ENCODE measurements around the gene RBM24. TPM values are rescaled to one million over a fixed set of nuclear protein-coding genes. Genes with fewer than 3 reads are reported as not detected.
"Not testable (repeated sequence)": the region's sequence is repeated elsewhere in the genome, so short reads cannot be mapped to it uniquely, and the experiment has no call there.

The RBM24 gene
- total RNA-seq, 1 donor from 2014 or later, result 5.4 TPM

DNA sequence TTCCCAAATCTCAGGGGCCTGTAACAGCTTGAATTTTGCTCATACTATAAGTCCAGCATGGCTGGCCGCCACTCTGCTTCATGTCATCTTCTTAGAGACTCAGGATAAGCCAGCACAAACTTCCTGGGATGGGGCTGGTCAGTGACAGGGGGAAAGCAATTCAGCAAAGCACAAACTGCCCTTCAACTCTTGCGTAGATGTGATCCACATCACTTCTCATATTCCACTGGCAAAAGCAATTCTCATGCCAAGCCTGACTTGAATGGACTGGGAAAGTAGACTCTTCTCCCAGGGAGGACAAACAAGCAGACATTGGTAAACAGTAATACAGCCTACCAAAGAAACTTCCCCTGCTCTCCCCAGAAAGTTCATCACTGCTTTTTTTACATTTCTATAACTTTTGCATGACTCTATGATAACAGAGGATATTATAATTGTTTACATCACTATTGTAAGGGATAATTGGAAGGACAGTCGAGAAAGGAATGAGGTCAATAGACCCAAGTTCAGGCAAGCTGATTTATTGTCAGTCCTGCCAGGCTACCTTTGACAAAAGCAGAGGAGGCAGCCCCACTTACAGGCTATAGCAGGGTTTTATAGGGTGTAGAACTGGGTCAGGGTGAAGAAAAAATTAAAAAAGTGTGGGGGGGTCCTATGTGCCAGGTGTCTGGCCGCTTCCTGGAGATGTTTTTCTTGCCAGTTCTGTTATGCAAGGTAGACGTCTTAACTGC, 37.4 kb downstream of the RBM24 start:
- intact Hi-C loops (cut with DNase I), result no loop called here
- TF ChIP-seq CTCF (IDR thresholded peaks at IDR 0.05), result no peak
- no peaks in the 10 kb centered on the region for H3K36me3 ChIP-seq
- DNase-seq (ENCODE audit: low spot score in 2 of 2), result no peak
- H3K27ac ChIP-seq, result no peak overlapping the region
- H3K9me3 ChIP-seq, result no peaks in the 10 kb centered on the region
- no peaks in the 10 kb centered on the region for H3K4me1 ChIP-seq
- H3K27me3 ChIP-seq, result no peaks in the 10 kb centered on the region
- H3K4me3 ChIP-seq, result no peak overlapping the region

- H3K9me3 ChIP-seq; H3K4me3 ChIP-seq; H3K27me3 ChIP-seq; H3K4me1 ChIP-seq; H3K27ac ChIP-seq; intact Hi-C loops (cut with DNase I); DNase-seq (ENCODE audit: low spot score in 2 of 2); H3K36me3 ChIP-seq: not testable (repeated sequence)
These were observed 39.1 kb downstream of the RBM24 start for GRCh38 chr6:17320266-17320665.

DNA sequence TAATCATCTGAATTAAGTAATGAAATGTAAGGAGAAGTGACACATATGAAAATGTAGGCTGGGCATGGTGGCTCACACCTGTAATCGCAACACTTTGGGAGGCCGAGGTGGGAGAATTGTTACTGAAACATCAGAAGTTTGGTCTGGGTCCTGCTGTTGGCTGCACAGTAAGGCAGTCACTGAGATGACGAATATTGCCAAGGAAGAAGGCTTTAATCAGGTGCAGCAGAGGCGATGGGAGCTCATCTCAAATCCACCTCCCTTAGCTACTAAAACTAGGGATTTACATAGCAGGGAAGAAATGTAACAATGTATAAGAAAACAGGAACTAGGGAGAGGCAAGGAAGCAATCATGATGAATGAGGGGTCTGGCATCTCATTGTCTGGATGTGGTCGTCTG, 50.1 kb downstream of the RBM24 start:
- no peak for DNase-seq (ENCODE audit: low spot score in 2 of 2)
- H3K4me1 ChIP-seq, result no peaks in the 10 kb centered on the region
- intact Hi-C loops (cut with DNase I), result no loop called here
- H3K4me3 ChIP-seq, result no peak overlapping the region
- H3K9me3 ChIP-seq, result no peaks in the 10 kb centered on the region
- TF ChIP-seq CTCF (IDR thresholded peaks at IDR 0.05), result no peak
- H3K36me3 ChIP-seq, result no peaks in the 10 kb centered on the region
- H3K27me3 ChIP-seq, result no peaks in the 10 kb centered on the region
- H3K27ac ChIP-seq, result no peak overlapping the region

- intact Hi-C loops (cut with DNase I), result no loop called here
- Histone ChIP-seq H3K36me3 (no peaks in the 10 kb centered on the region), H3K9me3 (no peaks in the 10 kb centered on the region)
These were observed 53.1 kb downstream of the RBM24 start for GRCh38 chr6:17334265-17334664.

DNA sequence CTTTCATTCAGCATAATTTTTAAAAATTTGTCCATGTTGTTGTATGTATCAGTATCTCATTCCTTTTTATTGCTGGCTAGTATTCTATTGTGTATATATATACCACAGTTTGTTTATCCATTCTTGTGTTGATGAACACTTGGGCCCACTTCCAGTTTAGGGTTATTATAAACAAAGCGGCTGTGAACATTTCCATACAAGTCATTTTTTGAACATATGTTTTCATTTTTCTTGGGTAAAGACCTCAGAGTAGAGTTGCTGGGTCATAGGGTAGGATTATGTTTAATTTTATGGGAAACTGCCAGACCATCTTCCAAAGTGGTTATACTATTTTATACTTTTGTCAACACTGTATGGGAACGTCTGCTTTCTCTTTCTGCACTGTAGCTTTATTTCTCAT, 55.3 kb downstream of the RBM24 start:
- intact Hi-C loops (cut with DNase I), result no loop called here
- Histone ChIP-seq H3K27ac (no peak overlapping the region), H3K4me1 (no peaks in the 10 kb centered on the region), H3K27me3 (no peaks in the 10 kb centered on the region), H3K4me3 (no peak overlapping the region), H3K9me3 (no peaks in the 10 kb centered on the region), H3K36me3 (no peaks in the 10 kb centered on the region)
- TF ChIP-seq CTCF (IDR thresholded peaks at IDR 0.05), result no peak
- no peak for DNase-seq (ENCODE audit: low spot score in 2 of 2)

More at GRCh38 chr6:17334265-17334664, 53.1 kb downstream of the RBM24 start:
- H3K27ac ChIP-seq, result no peak overlapping the region
- no peaks in the 10 kb centered on the region for H3K4me1 ChIP-seq
- no peaks in the 10 kb centered on the region for H3K27me3 ChIP-seq
- DNase-seq (ENCODE audit: low spot score in 2 of 2), result no peak
- TF ChIP-seq CTCF (IDR thresholded peaks at IDR 0.05), result no peak
- no peak overlapping the region for H3K4me3 ChIP-seq

GRCh38 chr6:17339308-17339670, 58.1 kb downstream of the RBM24 start:
- no peaks in the 10 kb centered on the region for H3K9me3 ChIP-seq
- no peak overlapping the region for H3K27ac ChIP-seq
- intact Hi-C loops (cut with DNase I), result no loop called here
- no peak for DNase-seq (ENCODE audit: low spot score in 2 of 2)
- H3K27me3 ChIP-seq, result no peaks in the 10 kb centered on the region
- no peaks in the 10 kb centered on the region for H3K36me3 ChIP-seq
- TF ChIP-seq CTCF (IDR thresholded peaks at IDR 0.05), result no peak
- no peak overlapping the region for H3K4me3 ChIP-seq
- no peaks in the 10 kb centered on the region for H3K4me1 ChIP-seq

Measured in ascending aorta (tissue), 2 donors.